Transverse colon (tissue), 4 donors: ENCODE data around the gene SNUPN. TPM values are rescaled to one million over a fixed set of nuclear protein-coding genes. Genes with fewer than 3 reads are reported as not detected.

Experiments used
- DNase-seq: peaks from one replicate; pipeline ENCODE4 v3.0.0-alpha.2; 2019
- H3K27ac ChIP-seq, 4 donors: fragments of 200-600 bp; sonication (generic); 2 replicates each; pipeline ENCODE4 v1.5.1; 2016 to 2018; ENCODE audit warnings: inconsistent platforms in 4 of 4
- H3K27me3 ChIP-seq: fragments of 200-600 bp; sonication (generic); 2 replicates; pipeline ENCODE4 v1.5.1; 2017; ENCODE audit warnings: inconsistent platforms
- H3K36me3 ChIP-seq, 4 donors: fragments of 200-600 bp; sonication (generic); 2 replicates each; pipeline ENCODE4 v1.5.1; 2017 to 2019; ENCODE audit warnings: inconsistent platforms in 4 of 4
- H3K4me1 ChIP-seq, 4 donors: fragments of 200-600 bp; sonication (generic); 2 replicates each; pipeline ENCODE4 v1.5.1; 2017 to 2020; ENCODE audit warnings: inconsistent platforms in 4 of 4
- H3K4me3 ChIP-seq, 4 donors: fragments of 200-600 bp; sonication (generic); 1 replicate in 1 of 4; 2 replicates in 3 of 4; pipeline versions ENCODE4 v1.5.1 to v1.6.1; 2017 to 2019; ENCODE audit warnings: inconsistent platforms in 4 of 4
- H3K9me3 ChIP-seq, 2 donors: fragments of 200-600 bp; sonication (generic); 2 replicates each; pipeline ENCODE4 v1.5.1; 2017 to 2019; ENCODE audit warnings: inconsistent platforms in 2 of 2
- EP300 ChIP-seq: sonication (generic); formaldehyde crosslinking; IDR thresholded peaks from one replicate; pipeline ENCODE4 v1.6.1; 2017; ENCODE audit warnings: antibody characterized with exemption, low read depth
- POLR2A ChIP-seq: fragments of 450-650 bp; IDR thresholded peaks from one replicate; pipeline ENCODE4 v1.6.1; 2016; ENCODE audit warnings: antibody characterized with exemption, mild to moderate bottlenecking, moderate library complexity
- POLR2AphosphoS5 ChIP-seq, 3 donors: sonication (generic); formaldehyde crosslinking; IDR thresholded peaks; one replicate each; pipeline ENCODE4 v1.6.1; 2016; ENCODE audit warnings: antibody characterized with exemption in 3 of 3
- WGBS, 2 donors: methylation state at CpG; one replicate each; pipeline ENCODE4 v1.1.5; 2018; ENCODE audit warnings: low coverage in 1 of 2; 5-methylcytosine and 5-hydroxymethylcytosine counted together
- in situ Hi-C, 4 donors: fragments of 200-750 bp; cut with MboI; loops; one replicate each; pipeline versions ENCODE4 v1.15.0 to v1.15.1; 2017; ENCODE audit warnings: low sequenced_read_pairs in 3 of 4, low pct_ligation_motif_present in 1 of 4, low pct_unique_long_range_greater_than_20kb in 1 of 4
- intact Hi-C: fragments of 100-400 bp; cut with DNase I; formaldehyde crosslinking; loops from one replicate; pipeline ENCODE4 v1.15.1; 2023; ENCODE audit warnings: low total_unique reads
- total RNA-seq, 4 donors: library from RNA; depleted of rRNA; stranded (reverse); fragments of >200 nt; gene quantifications; one replicate each; pipeline ENCODE4 v1.1.0, GENCODE V29; 2016
- TF ChIP-seq, protein P1 (sequence below), 5 experiments: fragments of 200-600 bp in 3 of 5; fragments of 450-650 bp in 2 of 5; sonication (generic) in 3 of 5; IDR thresholded peaks; 1 replicate in 2 of 5; 2 replicates in 3 of 5; pipeline ENCODE4 v1.5.1; 2016 to 2017; ENCODE audit warnings: antibody characterized with exemption in 5 of 5, inconsistent platforms in 3 of 5, mild to moderate bottlenecking in 2 of 5, moderate library complexity in 1 of 5

The SNUPN gene
- total RNA-seq, 4 donors from 2014 or later = 9.4 to 29.5 (median 23.2) TPM

DNA sequence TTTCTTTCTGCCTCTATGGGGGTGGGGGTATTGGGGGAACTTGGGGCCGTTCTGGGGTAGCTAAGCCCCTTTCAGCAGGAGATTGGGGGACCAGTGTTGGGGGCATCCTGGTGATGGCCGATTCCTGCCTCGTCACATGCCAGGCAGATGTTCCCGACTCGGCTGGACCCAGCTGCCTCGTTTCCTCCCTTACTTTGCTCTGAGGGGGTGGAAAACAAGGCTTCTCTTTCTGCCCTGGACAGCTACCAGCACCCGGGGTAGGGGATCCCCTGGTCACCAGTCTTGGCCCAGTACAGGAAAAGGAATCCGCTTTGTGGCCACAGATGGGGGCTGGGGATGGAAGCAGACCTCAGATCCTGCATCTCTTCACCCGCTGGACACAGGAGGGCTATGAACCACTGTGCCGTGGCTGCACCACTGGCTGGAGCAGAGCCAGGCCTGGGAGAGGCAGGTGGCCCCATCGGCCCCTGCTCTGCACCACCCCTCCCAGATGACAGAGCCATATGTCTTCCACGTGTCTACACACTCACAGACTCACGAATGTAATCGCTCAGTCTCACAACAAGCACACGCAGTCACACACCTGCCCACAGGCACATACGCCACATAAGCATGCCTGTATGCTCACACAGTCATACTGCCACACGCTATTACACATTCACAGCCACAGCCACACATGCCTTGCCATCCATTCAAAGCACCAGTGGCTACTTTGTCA is 34.6 kb upstream of the SNUPN start:
- Histone ChIP-seq H3K4me3 (no peak overlapping the region), H3K36me3 (peaks cover 0 to 4% (median 0%) of the 10 kb centered on the region in 4 donors), H3K27ac (peak overlapping the region; percentile 71 to 87 (median 81)), H3K4me1 (peaks cover 13 to 58% (median 36%) of the 10 kb centered on the region in 4 donors), H3K9me3 (no peaks in the 10 kb centered on the region), H3K27me3 (no peaks in the 10 kb centered on the region)
- no peak for TF ChIP-seq EP300
- TF ChIP-seq, protein P1, sequence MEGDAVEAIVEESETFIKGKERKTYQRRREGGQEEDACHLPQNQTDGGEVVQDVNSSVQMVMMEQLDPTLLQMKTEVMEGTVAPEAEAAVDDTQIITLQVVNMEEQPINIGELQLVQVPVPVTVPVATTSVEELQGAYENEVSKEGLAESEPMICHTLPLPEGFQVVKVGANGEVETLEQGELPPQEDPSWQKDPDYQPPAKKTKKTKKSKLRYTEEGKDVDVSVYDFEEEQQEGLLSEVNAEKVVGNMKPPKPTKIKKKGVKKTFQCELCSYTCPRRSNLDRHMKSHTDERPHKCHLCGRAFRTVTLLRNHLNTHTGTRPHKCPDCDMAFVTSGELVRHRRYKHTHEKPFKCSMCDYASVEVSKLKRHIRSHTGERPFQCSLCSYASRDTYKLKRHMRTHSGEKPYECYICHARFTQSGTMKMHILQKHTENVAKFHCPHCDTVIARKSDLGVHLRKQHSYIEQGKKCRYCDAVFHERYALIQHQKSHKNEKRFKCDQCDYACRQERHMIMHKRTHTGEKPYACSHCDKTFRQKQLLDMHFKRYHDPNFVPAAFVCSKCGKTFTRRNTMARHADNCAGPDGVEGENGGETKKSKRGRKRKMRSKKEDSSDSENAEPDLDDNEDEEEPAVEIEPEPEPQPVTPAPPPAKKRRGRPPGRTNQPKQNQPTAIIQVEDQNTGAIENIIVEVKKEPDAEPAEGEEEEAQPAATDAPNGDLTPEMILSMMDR (IDR thresholded peaks at IDR 0.05) = no peak
- TF ChIP-seq POLR2A = no peak
- no peak for TF ChIP-seq POLR2AphosphoS5 (IDR thresholded peaks at IDR 0.05)
- intact Hi-C loops (no loop called here), in situ Hi-C loops (no loop called here)
- WGBS, 2 donors = 64% methylated on average over 16 of the region's 17 CpGs; no CpG with 5 or more reads in 1 of the 2 donors
- no peak for DNase-seq

DNA sequence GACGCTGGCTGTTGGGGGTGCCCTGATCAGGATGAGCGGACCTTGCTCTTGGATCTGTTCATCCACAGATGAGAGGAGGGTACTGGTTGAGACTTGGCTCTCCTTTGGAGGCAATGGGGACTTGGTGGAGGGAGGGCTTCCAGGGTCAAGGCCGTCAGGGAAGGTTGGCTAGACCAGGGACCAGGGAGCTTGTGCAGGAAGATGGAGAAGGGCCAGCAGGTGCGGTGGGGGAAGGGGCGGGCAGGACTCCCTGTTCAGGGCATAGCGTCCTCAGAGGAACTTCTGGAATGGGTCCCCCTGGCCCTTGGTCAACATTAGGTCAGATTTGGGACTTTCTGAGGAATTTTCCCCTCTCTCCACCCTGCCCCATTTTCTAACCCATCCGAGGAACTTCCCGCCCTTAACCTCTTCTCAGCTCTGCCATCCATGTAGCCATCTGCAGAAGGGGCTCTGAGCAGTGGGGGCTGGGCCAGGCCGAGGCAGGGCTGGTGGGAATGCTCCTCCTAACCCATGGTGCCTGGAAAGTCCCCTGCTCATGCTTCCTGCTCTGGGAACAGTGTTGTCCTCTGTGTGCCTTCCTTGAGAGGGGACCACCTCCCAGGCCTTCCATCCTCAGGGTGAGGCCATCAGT is 33.7 kb upstream of the SNUPN start:
- TF ChIP-seq EP300 (no peak), POLR2AphosphoS5 (IDR thresholded peaks at IDR 0.05) (no peak), POLR2A (no peak)
- TF ChIP-seq, protein P1 (IDR thresholded peaks at IDR 0.05) = no peak
- Histone ChIP-seq H3K4me3 (no peak overlapping the region), H3K27me3 (no peaks in the 10 kb centered on the region), H3K36me3 (peaks cover 0 to 4% (median 0%) of the 10 kb centered on the region in 4 donors), H3K9me3 (no peaks in the 10 kb centered on the region), H3K27ac (peak overlapping the region; percentile 71 to 87 (median 81)), H3K4me1 (peaks cover 17 to 58% (median 35%) of the 10 kb centered on the region in 4 donors)
- in situ Hi-C loops (no loop called here), intact Hi-C loops (no loop called here)
- DNase-seq = no peak
- 33 to 81% methylated on average over 1 to 9 of the region's 9 CpGs for WGBS, 2 donors

DNA sequence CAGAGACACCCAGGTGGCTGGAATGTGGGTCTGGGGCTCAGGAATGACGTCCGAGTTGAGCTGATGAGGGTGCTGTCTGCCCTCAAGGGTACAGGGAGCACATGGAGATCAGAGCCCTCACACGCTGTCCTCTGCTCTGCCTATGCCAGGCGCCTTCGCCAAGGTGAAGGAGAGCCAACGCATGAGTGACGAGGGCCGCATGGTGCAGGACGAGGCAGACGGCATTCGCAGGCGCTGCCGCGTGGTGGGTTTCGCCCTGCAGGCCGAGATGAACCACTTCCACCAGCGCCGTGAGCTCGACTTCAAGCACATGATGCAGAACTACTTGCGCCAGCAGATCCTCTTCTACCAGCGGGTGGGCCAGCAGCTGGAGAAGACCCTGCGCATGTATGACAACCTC is 31.3 kb upstream of the SNUPN start:
- Histone ChIP-seq H3K9me3 (no peaks in the 10 kb centered on the region), H3K36me3 (peaks cover 0 to 4% (median 0%) of the 10 kb centered on the region in 4 donors), H3K4me3 (no peak overlapping the region), H3K4me1 (peaks cover 32 to 58% (median 43%) of the 10 kb centered on the region in 4 donors), H3K27me3 (no peaks in the 10 kb centered on the region), H3K27ac (no peak overlapping the region)
- intact Hi-C loops (no loop called here), in situ Hi-C loops (no loop called here)
- no peak for DNase-seq
- WGBS, 2 donors = 94% methylated on average over 22 of the region's 22 CpGs; no CpG with 5 or more reads in 1 of the 2 donors
- TF ChIP-seq POLR2A (no peak), POLR2AphosphoS5 (IDR thresholded peaks at IDR 0.05) (no peak), EP300 (no peak)
- TF ChIP-seq, protein P1 (IDR thresholded peaks at IDR 0.05) = no peak

DNA sequence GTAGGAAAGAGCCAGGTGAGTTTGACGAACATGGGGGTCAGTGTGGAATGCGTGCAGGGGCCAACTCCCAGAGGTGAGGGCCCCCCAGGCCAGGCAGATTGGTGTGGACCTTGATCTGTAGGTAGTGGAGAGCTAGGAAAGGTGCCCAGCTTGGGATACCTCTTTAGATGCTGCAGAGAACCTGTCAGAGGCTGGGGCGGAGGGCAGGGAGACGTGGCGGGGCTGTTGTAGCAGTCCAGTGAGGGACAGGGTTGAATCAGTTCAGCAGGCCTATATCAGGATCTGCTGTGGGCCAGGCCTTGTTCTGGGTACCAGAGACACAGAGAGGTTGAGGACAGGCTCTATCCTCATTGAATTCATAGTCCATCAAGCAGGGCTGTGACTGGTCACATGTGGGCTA is 30.8 kb upstream of the SNUPN start:
- H3K36me3 ChIP-seq = peaks cover 0 to 4% (median 0%) of the 10 kb centered on the region in 4 donors
- no peak overlapping the region for H3K4me3 ChIP-seq
- no peak overlapping the region for H3K27ac ChIP-seq
- DNase-seq = no peak
- no peaks in the 10 kb centered on the region for H3K9me3 ChIP-seq
- H3K27me3 ChIP-seq = no peaks in the 10 kb centered on the region
- 92 to 95% methylated on average over 4 to 5 of the region's 5 CpGs for WGBS, 2 donors
- in situ Hi-C loops = no loop called here
- TF ChIP-seq EP300 = no peak
- no peak for TF ChIP-seq POLR2AphosphoS5 (IDR thresholded peaks at IDR 0.05)
- TF ChIP-seq, protein P1 (IDR thresholded peaks at IDR 0.05) = no peak
- TF ChIP-seq POLR2A = no peak
- intact Hi-C loops = no loop called here
- peaks cover 37 to 58% (median 46%) of the 10 kb centered on the region in 4 donors for H3K4me1 ChIP-seq
